Measurements from ENCODE around the gene RTTN.

DNA sequence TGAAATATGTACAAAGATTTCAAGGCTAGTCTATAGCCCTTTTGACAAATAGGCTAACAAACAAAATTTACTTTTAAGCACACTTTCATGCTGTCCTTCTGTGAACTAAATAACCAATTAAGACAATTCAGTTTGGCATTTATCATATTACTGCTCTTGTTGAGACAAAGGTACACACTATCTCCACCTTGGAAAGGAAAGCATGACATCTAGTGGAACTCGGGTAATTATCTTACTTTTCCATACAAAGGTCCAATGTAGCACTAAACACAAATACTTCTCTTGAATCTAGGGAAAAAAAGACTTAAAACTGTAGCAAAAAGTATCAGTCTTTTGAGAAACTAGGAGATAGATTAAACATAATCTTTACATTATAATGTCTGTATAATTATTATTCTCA is 132.8 kb downstream of the RTTN start:
- TF ChIP-seq POLR2AphosphoS5 (IDR thresholded peaks at IDR 0.05; ENCODE audit: low read depth, low read length) = no peak
- TF ChIP-seq SIN3A (IDR thresholded peaks at IDR 0.05; ENCODE audit: borderline replicate concordance, insufficient read depth, low read length) = no peak
- no peak for TF ChIP-seq FOXP2 (optimal IDR thresholded peaks at IDR 0.05; ENCODE audit: borderline replicate concordance, extremely low read depth, extremely low read length, insufficient read depth)
- TF ChIP-seq, protein P1, sequence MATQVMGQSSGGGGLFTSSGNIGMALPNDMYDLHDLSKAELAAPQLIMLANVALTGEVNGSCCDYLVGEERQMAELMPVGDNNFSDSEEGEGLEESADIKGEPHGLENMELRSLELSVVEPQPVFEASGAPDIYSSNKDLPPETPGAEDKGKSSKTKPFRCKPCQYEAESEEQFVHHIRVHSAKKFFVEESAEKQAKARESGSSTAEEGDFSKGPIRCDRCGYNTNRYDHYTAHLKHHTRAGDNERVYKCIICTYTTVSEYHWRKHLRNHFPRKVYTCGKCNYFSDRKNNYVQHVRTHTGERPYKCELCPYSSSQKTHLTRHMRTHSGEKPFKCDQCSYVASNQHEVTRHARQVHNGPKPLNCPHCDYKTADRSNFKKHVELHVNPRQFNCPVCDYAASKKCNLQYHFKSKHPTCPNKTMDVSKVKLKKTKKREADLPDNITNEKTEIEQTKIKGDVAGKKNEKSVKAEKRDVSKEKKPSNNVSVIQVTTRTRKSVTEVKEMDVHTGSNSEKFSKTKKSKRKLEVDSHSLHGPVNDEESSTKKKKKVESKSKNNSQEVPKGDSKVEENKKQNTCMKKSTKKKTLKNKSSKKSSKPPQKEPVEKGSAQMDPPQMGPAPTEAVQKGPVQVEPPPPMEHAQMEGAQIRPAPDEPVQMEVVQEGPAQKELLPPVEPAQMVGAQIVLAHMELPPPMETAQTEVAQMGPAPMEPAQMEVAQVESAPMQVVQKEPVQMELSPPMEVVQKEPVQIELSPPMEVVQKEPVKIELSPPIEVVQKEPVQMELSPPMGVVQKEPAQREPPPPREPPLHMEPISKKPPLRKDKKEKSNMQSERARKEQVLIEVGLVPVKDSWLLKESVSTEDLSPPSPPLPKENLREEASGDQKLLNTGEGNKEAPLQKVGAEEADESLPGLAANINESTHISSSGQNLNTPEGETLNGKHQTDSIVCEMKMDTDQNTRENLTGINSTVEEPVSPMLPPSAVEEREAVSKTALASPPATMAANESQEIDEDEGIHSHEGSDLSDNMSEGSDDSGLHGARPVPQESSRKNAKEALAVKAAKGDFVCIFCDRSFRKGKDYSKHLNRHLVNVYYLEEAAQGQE (IDR thresholded peaks at IDR 0.05; ENCODE audit: insufficient read depth in 1 of 2, low read depth in 2 of 2, low read length in 2 of 2) = no peak

Data from PFSK-1 (cell line).